Neutrophil (primary cell): Measurements from ENCODE around the gene IFI27.

Experiments
- H3K27ac ChIP-seq: fragments of 200-600 bp; sonication (generic); 2 replicates; pipeline ENCODE4 v1.5.1; 2016; ENCODE audit warnings: mild to moderate bottlenecking, moderate library complexity
- H3K27me3 ChIP-seq: fragments of 200-600 bp; sonication (generic); 2 replicates; pipeline ENCODE4 v1.6.0; 2016; ENCODE audit warnings: mild to moderate bottlenecking
- H3K36me3 ChIP-seq: fragments of 200-600 bp; sonication (generic); 2 replicates; pipeline ENCODE4 v1.5.1; 2017
- H3K4me1 ChIP-seq, 2 experiments: fragments of 200-600 bp in 1 of 2; sonication (generic) in 1 of 2; 1 replicate in 1 of 2; 2 replicates in 1 of 2; pipeline versions ENCODE4 v1.5.1 to v1.6.1; 2013 to 2016; ENCODE audit warnings: low read depth in 1 of 2, low read length in 1 of 2, mild to moderate bottlenecking in 1 of 2, moderate library complexity in 1 of 2; ENCODE audit not compliant: control insufficient read depth in 1 of 2, insufficient read depth in 1 of 2
- H3K4me3 ChIP-seq, 2 experiments: fragments of 200-600 bp in 1 of 2; sonication (generic) in 1 of 2; 1 replicate in 1 of 2; 2 replicates in 1 of 2; pipeline ENCODE4 v1.5.1; 2013 to 2016; ENCODE audit warnings: low read depth in 1 of 2, low read length in 1 of 2, mild to moderate bottlenecking in 1 of 2, moderate library complexity in 1 of 2
- H3K9me3 ChIP-seq: fragments of 200-600 bp; sonication (generic); 2 replicates; pipeline ENCODE4 v1.5.1; 2016
- CTCF ChIP-seq: fragments of 200-600 bp; sonication (generic); IDR thresholded peaks from 2 replicates; pipeline ENCODE4 v1.5.1; 2016; ENCODE audit warnings: antibody characterized with exemption

Gene IFI27

GRCh38 chr14:94077111-94077821 is 33.3 kb upstream of the IFI27 start:
- no peak overlapping the region for H3K4me3 ChIP-seq

GRCh38 chr14:94077823-94078222 is 32.7 kb upstream of the IFI27 start:
- Histone ChIP-seq H3K27me3 (no peaks in the 10 kb centered on the region), H3K9me3 (no peaks in the 10 kb centered on the region), H3K4me1 (peaks cover 22 to 26% of the 10 kb centered on the region in 2 experiments), H3K36me3 (peaks cover 9% of the 10 kb centered on the region), H3K4me3 (no peak overlapping the region), H3K27ac (no peak overlapping the region)
- no peak for TF ChIP-seq CTCF

More at GRCh38 chr14:94077111-94077821, 33.3 kb upstream of the IFI27 start:
- no peak overlapping the region for H3K27ac ChIP-seq
- H3K9me3 ChIP-seq, result no peaks in the 10 kb centered on the region
- peaks cover 9% of the 10 kb centered on the region for H3K36me3 ChIP-seq
- TF ChIP-seq CTCF, result no peak
- no peaks in the 10 kb centered on the region for H3K27me3 ChIP-seq
- peaks cover 22 to 26% of the 10 kb centered on the region in 2 experiments for H3K4me1 ChIP-seq

- Histone ChIP-seq H3K27me3 (no peaks in the 10 kb centered on the region), H3K4me1 (peaks cover 22 to 26% of the 10 kb centered on the region in 2 experiments)
- TF ChIP-seq CTCF, result no peak
Measured at GRCh38 chr14:94079891-94080620, 30.5 kb upstream of the IFI27 start.

GRCh38 chr14:94080621-94081385 is 29.7 kb upstream of the IFI27 start, which contains the start of the genes DDX24 and IFI27L1:
TSS of gene DDX24 (minus strand) at chr14:94081202. CDS start at chr14:94079742, 1,460 bp downstream.
TSS of gene IFI27L1 (plus strand) at chr14:94081310. CDS start at chr14:94096938, 15,628 bp downstream.
- TF ChIP-seq CTCF, result no peak
- no peaks in the 10 kb centered on the region for H3K9me3 ChIP-seq

More at GRCh38 chr14:94079891-94080620, 30.5 kb upstream of the IFI27 start:
- Histone ChIP-seq H3K9me3 (no peaks in the 10 kb centered on the region), H3K27ac (peak overlapping the region; percentile 74), H3K36me3 (peaks cover 9% of the 10 kb centered on the region), H3K4me3 (peak overlapping the region; percentile 77 to 95)

GRCh38 chr14:94081386-94081820 is 29.1 kb upstream of the IFI27 start:
- H3K27ac ChIP-seq, result peak overlapping the region; percentile 74
- no peaks in the 10 kb centered on the region for H3K9me3 ChIP-seq
- H3K36me3 ChIP-seq, result peaks cover 9% of the 10 kb centered on the region
- H3K4me1 ChIP-seq, result peaks cover 22 to 26% of the 10 kb centered on the region in 2 experiments
- peak overlapping the region; percentile 77 to 95 for H3K4me3 ChIP-seq
- TF ChIP-seq CTCF, result no peak
- no peaks in the 10 kb centered on the region for H3K27me3 ChIP-seq

More at GRCh38 chr14:94080621-94081385, 29.7 kb upstream of the IFI27 start, which contains the start of the genes DDX24 and IFI27L1:
- peak within 1 kb of the TSS; percentile 77 to 95 for H3K4me3 ChIP-seq
- peaks cover 22 to 26% of the 10 kb centered on the region in 2 experiments for H3K4me1 ChIP-seq
- H3K27ac ChIP-seq, result peak within 1 kb of the TSS; percentile 74
- peaks cover 9% of the 10 kb centered on the region for H3K36me3 ChIP-seq
- H3K27me3 ChIP-seq, result no peaks in the 10 kb centered on the region
